T-helper 2 cell treated with Interferon-gamma antibody and Interleukin-4, amounts not matched to agents 5 μg/mL and 100 μg/mL, for 36 hours (primary cell): Measurements from ENCODE around the gene ACSF2.
"Not testable (repeated sequence)": the region's sequence is repeated elsewhere in the genome, so short reads cannot be mapped to it uniquely, and the experiment has no call there.

Experiments used
- DNase-seq: peaks from one replicate; pipeline ENCODE4 v3.0.0; 2021; ENCODE audit warnings: low spot score
- H3K27ac Mint-ChIP-seq: one replicate; pipeline ENCODE4 v1.8.0; 2021; ENCODE audit warnings: mild to moderate bottlenecking, mixed read lengths
- H3K27me3 Mint-ChIP-seq: one replicate; pipeline ENCODE4 v1.8.0; 2021; ENCODE audit warnings: low read depth, mixed read lengths
- H3K36me3 Mint-ChIP-seq: one replicate; pipeline ENCODE4 v1.8.0; 2021; ENCODE audit warnings: low read depth, mixed read lengths
- H3K4me1 Mint-ChIP-seq: one replicate; pipeline ENCODE4 v1.8.0; 2021; ENCODE audit warnings: low read depth, mixed read lengths
- H3K4me3 Mint-ChIP-seq: one replicate; pipeline ENCODE4 v1.8.0; 2022; ENCODE audit warnings: mild to moderate bottlenecking, moderate library complexity, mixed read lengths
- H3K9me3 Mint-ChIP-seq: one replicate; pipeline ENCODE4 v1.8.0; 2021; ENCODE audit warnings: mixed read lengths

The ACSF2 gene

GRCh38 chr17:50468304-50469207, 42.5 kb downstream of the ACSF2 start, which contains the start of gene CHAD:
Gene CHAD, minus strand, starts transcription at chr17:50468880. Its CDS starts 67 bp downstream, at chr17:50468813.
- no peak for DNase-seq
- no peak within 1 kb of the TSS for H3K27ac Mint-ChIP-seq
- H3K36me3 Mint-ChIP-seq, result no peaks in the 10 kb centered on the region
- H3K9me3 Mint-ChIP-seq, result no peaks in the 10 kb centered on the region
- no peak within 1 kb of the TSS for H3K4me3 Mint-ChIP-seq
- no peaks in the 10 kb centered on the region for H3K4me1 Mint-ChIP-seq
- peaks cover 26% of the 10 kb centered on the region for H3K27me3 Mint-ChIP-seq

GRCh38 chr17:50469208-50469605, 43.2 kb downstream of the ACSF2 start:
- Mint-ChIP-seq H3K36me3 (peaks cover 2% of the 10 kb centered on the region), H3K27me3 (peaks cover 26% of the 10 kb centered on the region), H3K27ac (no peak overlapping the region), H3K4me1 (no peaks in the 10 kb centered on the region), H3K4me3 (no peak overlapping the region), H3K9me3 (no peaks in the 10 kb centered on the region)
- DNase-seq, result no peak

DNA sequence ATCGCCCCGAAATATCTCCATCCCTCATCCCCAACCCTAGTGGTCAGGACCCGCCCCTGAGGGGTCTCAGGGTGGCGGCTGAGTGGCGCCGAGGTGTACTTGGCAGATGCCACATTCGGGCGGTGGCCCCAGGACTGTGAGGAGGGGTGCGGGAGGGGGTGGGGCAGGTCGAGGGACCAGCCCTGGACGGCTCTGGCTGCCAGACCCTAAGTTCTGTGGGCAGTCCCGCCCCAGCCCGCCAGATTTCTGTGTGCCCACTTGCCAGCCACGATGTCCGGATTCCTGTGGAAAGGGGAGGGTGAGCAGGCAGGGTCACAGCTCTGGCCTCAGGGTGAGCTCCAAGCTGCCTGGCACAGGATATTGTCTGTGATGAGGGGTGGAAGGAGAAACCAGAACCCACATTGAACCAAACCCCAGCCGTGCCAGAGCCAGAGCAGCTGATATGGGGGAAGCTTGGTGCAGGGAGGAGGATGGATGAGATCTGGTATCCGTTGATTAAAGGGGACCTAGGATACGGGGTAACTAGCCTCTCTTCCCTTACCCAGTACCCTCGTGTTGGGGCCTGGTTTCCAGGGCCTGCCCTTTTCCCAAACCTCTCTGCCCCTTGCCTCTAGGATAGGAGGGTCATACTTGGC, 43.8 kb downstream of the ACSF2 start:
- H3K36me3 Mint-ChIP-seq, result peaks cover 2% of the 10 kb centered on the region
- no peak overlapping the region for H3K27ac Mint-ChIP-seq
- no peaks in the 10 kb centered on the region for H3K4me1 Mint-ChIP-seq
- peaks cover 26% of the 10 kb centered on the region for H3K27me3 Mint-ChIP-seq
- H3K9me3 Mint-ChIP-seq, result no peaks in the 10 kb centered on the region
- DNase-seq, result no peak
- H3K4me3 Mint-ChIP-seq, result no peak overlapping the region

- H3K4me1 Mint-ChIP-seq, result no peaks in the 10 kb centered on the region
- H3K27ac Mint-ChIP-seq, result no peak overlapping the region
- H3K9me3 Mint-ChIP-seq, result no peaks in the 10 kb centered on the region
- peaks cover 2% of the 10 kb centered on the region for H3K36me3 Mint-ChIP-seq
- H3K4me3 Mint-ChIP-seq, result no peak overlapping the region
- peaks cover 27% of the 10 kb centered on the region for H3K27me3 Mint-ChIP-seq
- no peak for DNase-seq
Measured at GRCh38 chr17:50470426-50470825, 44.4 kb downstream of the ACSF2 start.

- Mint-ChIP-seq H3K36me3 (peaks cover 2% of the 10 kb centered on the region), H3K27ac (no peak overlapping the region), H3K27me3 (peaks cover 32% of the 10 kb centered on the region)
Measured at GRCh38 chr17:50471009-50471905, 45.2 kb downstream of the ACSF2 start.

GRCh38 chr17:50472286-50472685, 46.3 kb downstream of the ACSF2 start:
- Mint-ChIP-seq H3K27me3 (peaks cover 31% of the 10 kb centered on the region), H3K4me3 (no peak overlapping the region), H3K9me3 (no peaks in the 10 kb centered on the region), H3K36me3 (peaks cover 2% of the 10 kb centered on the region), H3K4me1 (no peaks in the 10 kb centered on the region), H3K27ac (no peak overlapping the region)
- DNase-seq, result no peak

More at GRCh38 chr17:50471009-50471905, 45.2 kb downstream of the ACSF2 start:
- DNase-seq, result no peak
- H3K4me1 Mint-ChIP-seq, result no peaks in the 10 kb centered on the region
- no peaks in the 10 kb centered on the region for H3K9me3 Mint-ChIP-seq
- no peak overlapping the region for H3K4me3 Mint-ChIP-seq

DNA sequence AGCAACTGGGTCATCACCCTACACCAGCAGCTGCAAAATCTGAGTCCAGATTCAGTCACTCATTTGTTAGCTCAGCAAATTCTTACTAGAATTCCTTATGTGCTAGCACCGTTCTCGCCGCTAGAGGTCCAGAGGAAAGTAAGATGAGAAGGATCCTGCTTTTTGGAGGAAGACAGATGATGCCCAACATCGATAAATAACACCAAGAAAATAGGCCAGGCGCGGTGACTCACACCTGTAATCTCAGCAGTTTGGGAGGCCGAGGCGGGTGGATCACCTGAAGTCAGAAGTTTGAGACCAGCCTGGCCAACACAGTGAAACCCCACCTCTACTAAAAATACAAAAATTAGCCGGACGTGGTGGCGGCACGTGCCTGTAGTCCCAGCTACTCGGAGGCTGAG, 46.7 kb downstream of the ACSF2 start:
- peaks cover 26% of the 10 kb centered on the region for H3K27me3 Mint-ChIP-seq
- not testable (repeated sequence) for H3K36me3 Mint-ChIP-seq, DNase-seq, H3K27ac Mint-ChIP-seq, H3K4me3 Mint-ChIP-seq, H3K9me3 Mint-ChIP-seq, H3K4me1 Mint-ChIP-seq

DNA sequence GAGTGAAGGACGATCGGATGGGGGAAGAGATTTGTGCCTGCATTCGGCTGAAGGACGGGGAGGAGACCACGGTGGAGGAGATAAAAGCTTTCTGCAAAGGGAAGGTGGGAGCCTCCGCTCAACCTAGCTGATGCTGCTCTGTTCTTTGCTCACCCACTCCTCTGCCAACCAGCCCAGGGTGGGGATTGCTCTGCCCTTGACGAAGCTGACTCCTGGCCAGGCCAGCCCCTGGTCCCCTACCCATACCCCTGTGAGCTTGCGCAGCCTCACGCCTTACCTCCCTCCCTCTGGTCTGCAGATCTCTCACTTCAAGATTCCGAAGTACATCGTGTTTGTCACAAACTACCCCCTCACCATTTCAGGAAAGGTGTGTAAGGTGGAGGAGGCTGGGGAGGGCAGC, 47.9 kb downstream of the ACSF2 start:
- no peak overlapping the region for H3K27ac Mint-ChIP-seq
- H3K9me3 Mint-ChIP-seq, result no peaks in the 10 kb centered on the region
- peaks cover 2% of the 10 kb centered on the region for H3K36me3 Mint-ChIP-seq
- peaks cover 18% of the 10 kb centered on the region for H3K27me3 Mint-ChIP-seq
- no peak for DNase-seq
- H3K4me1 Mint-ChIP-seq, result peaks cover 6% of the 10 kb centered on the region
- no peak overlapping the region for H3K4me3 Mint-ChIP-seq

DNA sequence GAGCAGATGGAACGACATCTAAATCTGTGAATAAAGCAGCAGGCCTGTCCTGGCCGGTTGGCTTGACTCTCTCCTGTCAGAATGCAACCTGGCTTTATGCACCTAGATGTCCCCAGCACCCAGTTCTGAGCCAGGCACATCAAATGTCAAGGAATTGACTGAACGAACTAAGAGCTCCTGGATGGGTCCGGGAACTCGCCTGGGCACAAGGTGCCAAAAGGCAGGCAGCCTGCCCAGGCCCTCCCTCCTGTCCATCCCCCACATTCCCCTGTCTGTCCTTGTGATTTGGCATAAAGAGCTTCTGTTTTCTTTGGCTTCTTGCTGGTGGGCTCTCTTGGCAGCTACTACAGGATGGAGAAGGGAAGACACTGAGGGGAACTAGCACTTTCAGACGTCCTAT, 48.5 kb downstream of the ACSF2 start:
- Mint-ChIP-seq H3K27ac (no peak overlapping the region), H3K36me3 (peaks cover 2% of the 10 kb centered on the region), H3K4me1 (peaks cover 9% of the 10 kb centered on the region), H3K9me3 (no peaks in the 10 kb centered on the region), H3K4me3 (no peak overlapping the region), H3K27me3 (peaks cover 16% of the 10 kb centered on the region)
- no peak for DNase-seq

DNA sequence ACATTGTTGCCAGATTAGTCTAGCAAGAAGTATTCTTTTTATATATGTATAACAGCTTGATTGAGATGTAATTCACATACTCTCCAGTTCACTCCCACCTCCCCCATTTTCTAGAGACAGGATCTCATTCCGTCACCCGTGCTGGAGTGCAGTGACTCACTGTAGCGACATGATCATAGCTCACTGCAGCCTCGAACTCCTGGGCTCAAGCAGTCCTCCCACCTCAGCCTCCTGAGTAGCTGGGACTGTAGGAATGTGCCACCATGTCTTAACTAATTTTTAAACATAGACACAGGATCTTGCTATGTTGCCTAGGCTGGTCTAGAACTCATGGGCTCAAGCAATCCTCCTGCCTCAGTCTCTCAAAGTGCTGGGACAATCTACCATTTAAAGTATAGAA, 49.3 kb downstream of the ACSF2 start:
- H3K4me3 Mint-ChIP-seq, result no peak overlapping the region
- H3K9me3 Mint-ChIP-seq, result no peaks in the 10 kb centered on the region
- H3K36me3 Mint-ChIP-seq, result peaks cover 3% of the 10 kb centered on the region
- DNase-seq, result no peak
- no peak overlapping the region for H3K27ac Mint-ChIP-seq
- peaks cover 14% of the 10 kb centered on the region for H3K27me3 Mint-ChIP-seq
- peaks cover 17% of the 10 kb centered on the region for H3K4me1 Mint-ChIP-seq

DNA sequence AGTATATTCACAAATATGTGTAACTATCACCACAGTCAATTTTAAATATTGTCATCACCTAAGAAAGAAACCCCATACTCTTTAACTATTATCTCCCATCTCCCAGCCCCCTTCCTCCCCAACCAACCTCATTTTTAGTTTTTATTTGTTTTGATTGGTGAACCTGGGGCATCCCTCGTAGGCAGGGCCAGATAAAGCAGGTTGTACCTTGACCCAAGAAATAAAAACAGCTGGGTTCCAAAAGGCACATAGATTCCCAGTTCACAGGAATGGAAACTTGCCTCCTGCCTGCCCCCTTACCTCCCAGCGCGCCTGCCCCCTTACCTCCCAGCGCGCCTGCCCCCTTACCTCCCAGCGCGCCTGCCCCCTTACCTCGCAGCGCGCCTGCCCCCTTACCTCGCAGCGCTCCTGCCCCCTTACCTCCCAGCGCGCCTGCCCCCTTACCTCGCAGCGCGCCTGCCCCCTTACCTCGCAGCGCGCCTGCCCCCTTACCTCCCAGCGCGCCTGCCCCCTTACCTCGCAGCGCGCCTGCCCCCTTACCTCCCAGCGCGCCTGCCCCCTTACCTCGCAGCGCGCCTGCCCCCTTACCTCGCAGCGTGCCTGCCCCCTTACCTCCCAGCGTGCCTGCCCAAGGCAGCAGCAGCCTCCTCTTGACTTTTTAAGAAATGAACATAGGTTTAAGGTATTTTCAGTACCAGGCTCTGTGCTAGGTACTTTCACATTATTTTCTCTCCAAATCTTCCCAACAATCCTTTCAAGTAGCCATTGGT, 49.9 kb downstream of the ACSF2 start:
- H3K4me1 Mint-ChIP-seq, result peaks cover 20% of the 10 kb centered on the region
- not testable (repeated sequence) for DNase-seq, H3K27ac Mint-ChIP-seq, H3K9me3 Mint-ChIP-seq, H3K36me3 Mint-ChIP-seq, H3K4me3 Mint-ChIP-seq, H3K27me3 Mint-ChIP-seq

DNA sequence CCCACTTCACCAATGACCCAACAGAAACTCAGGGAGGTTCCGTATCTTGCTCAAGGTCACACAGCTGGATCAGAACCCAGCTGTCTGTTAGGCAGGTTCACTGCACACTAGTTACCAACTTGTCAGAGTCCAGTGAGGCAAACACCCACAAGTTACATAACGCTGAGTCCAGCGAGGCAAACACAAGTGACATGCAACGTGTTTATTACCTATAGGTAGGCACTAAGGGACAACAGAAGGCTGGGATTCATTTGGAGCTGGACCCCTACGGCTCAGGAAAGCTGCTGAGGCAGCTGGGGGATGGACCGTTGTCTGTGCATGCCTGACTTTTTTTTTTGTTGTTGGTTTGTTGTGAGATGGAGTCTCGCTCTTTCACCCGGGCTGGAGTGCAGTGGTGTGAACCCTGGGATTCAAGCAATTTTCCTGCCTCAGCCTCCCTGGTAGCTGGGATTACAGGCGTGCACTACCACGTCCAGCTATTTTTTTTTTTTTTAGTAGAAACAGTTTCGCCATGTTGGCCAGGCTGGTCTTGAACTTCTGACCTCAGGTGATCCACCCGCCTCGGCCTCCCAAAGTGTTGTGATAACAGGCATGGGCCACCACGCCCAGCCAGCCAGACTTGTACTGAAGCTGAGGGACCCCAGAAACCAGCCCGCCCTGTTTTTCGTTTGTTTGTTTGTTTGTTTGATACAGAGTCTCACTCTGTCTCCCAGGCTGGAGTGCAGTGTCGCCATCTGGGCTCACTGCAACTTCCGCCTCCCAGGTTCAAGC, 50.7 kb downstream of the ACSF2 start:
- Mint-ChIP-seq H3K27ac (no peak overlapping the region), H3K4me3 (no peak overlapping the region), H3K27me3 (peaks cover 8% of the 10 kb centered on the region), H3K4me1 (peaks cover 20% of the 10 kb centered on the region), H3K36me3 (peaks cover 3% of the 10 kb centered on the region), H3K9me3 (no peaks in the 10 kb centered on the region)
- DNase-seq, result no peak

DNA sequence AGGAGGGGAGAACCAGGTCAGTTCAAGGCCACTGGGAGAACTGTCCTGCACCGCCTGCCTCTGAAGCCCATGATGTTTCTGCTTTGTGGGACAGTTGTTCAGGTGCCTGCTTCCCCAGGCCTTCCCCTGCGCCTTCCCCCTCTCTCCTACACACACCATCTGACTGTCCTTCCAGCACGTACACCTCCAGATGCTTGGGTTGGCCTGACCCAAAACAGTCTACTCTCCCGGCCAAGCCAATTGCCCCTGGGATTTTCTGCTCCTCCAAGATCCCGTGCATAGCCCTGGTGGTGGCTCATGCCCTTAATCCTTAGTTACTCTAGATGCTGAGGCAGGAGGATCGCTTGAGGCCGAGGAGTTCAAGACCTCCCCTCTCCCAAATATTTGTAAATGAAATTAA, 52.0 kb downstream of the ACSF2 start:
- Mint-ChIP-seq H3K27ac (peak overlapping the region; percentile 80), H3K4me1 (peaks cover 20% of the 10 kb centered on the region), H3K36me3 (peaks cover 8% of the 10 kb centered on the region), H3K27me3 (peaks cover 8% of the 10 kb centered on the region), H3K4me3 (peak overlapping the region; percentile 77), H3K9me3 (no peaks in the 10 kb centered on the region)
- DNase-seq, result no peak
